HG03575 (cell line): ENCODE measurements around the gene STAB1.

Source experiments
- ATAC-seq: cut with Tn5 transposase; IDR thresholded peaks from one replicate; pipeline ENCODE4 v1.9.1; 2021; ENCODE audit not compliant: unreplicated experiment, insufficient number of reproducible peaks, low FRiP score; ENCODE audit errors: extremely low read depth

The STAB1 gene

GRCh38 chr3:52539010-52539653 lies 44.0 kb downstream of the STAB1 start:
- no peak for ATAC-seq

- ATAC-seq = no peak
These were observed 45.9 kb downstream of the STAB1 start for GRCh38 chr3:52541050-52541449.

- no peak for ATAC-seq
These were observed 49.8 kb downstream of the STAB1 start for GRCh38 chr3:52544937-52545336.

- no peak for ATAC-seq
These were observed 51.2 kb downstream of the STAB1 start for GRCh38 chr3:52546111-52546901.

- ATAC-seq = no peak
These were observed 52.0 kb downstream of the STAB1 start for GRCh38 chr3:52547143-52547542.

- no peak for ATAC-seq
These were observed 56.0 kb downstream of the STAB1 start for GRCh38 chr3:52551118-52551517.

- no peak for ATAC-seq
These were observed 57.0 kb downstream of the STAB1 start for GRCh38 chr3:52552089-52552488.

GRCh38 chr3:52554026-52554755 lies 59.1 kb downstream of the STAB1 start:
- no peak for ATAC-seq

- no peak for ATAC-seq
These were observed 59.9 kb downstream of the STAB1 start for GRCh38 chr3:52555056-52555455.

GRCh38 chr3:52557011-52557960 lies 62.1 kb downstream of the STAB1 start:
- no peak for ATAC-seq

- ATAC-seq = no peak
These were observed 63.3 kb downstream of the STAB1 start for GRCh38 chr3:52558436-52558835.

- no peak for ATAC-seq
These were observed 66.0 kb downstream of the STAB1 start for GRCh38 chr3:52561028-52561747.

- ATAC-seq = no peak
These were observed 68.8 kb downstream of the STAB1 start for GRCh38 chr3:52563984-52564383.

GRCh38 chr3:52568069-52568468 lies 72.9 kb downstream of the STAB1 start:
- no peak for ATAC-seq

- no peak for ATAC-seq
These were observed 74.9 kb downstream of the STAB1 start for GRCh38 chr3:52570076-52570475.

- ATAC-seq = no peak
These were observed 77.1 kb downstream of the STAB1 start for GRCh38 chr3:52572221-52572620.
